OCI-LY7 (cell line): ENCODE measurements around the gene KLC1. TPM values are rescaled to one million over a fixed set of nuclear protein-coding genes. Genes with fewer than 3 reads are reported as not detected.

Experiments used
- BruUV-seq: library from RNA; stranded (reverse); fragments of 400-500 nt; replicated peaks from 2 replicates; lab custom pipeline; 2021; lab: Mats Ljungman, UMichigan
- CTCF ChIA-PET: fragments of 300-600 bp; sonication (Branson Sonifier 250); formaldehyde crosslinking; loops from one replicate; lab custom pipeline; 2022; ENCODE audit warnings: antibody characterized with exemption; ENCODE audit not compliant: unreplicated experiment; lab: Charles Lee
- POLR2A ChIA-PET: fragments of 300-600 bp; sonication (Branson Sonifier 250); formaldehyde crosslinking; loops from one replicate; lab custom pipeline; 2022; ENCODE audit warnings: antibody characterized with exemption; lab: Charles Lee
- DNase-seq: peaks from one replicate; pipeline ENCODE4 v3.0.0-alpha.2; 2015; ENCODE audit warnings: low spot score
- H2AFZ ChIP-seq: fragments of 200-600 bp; sonication (generic), shearing (Covaris generic); 2 replicates; pipeline ENCODE4 v1.6.1; 2014; ENCODE audit warnings: mild to moderate bottlenecking, antibody characterized with exemption, low read length, moderate library complexity
- H3K27ac ChIP-seq: fragments of 200-600 bp; sonication (generic); 2 replicates; pipeline ENCODE4 v1.5.1; 2014; ENCODE audit warnings: mixed run types, low read depth, mild to moderate bottlenecking, moderate library complexity, low read length, inconsistent platforms; ENCODE audit not compliant: poor library complexity, severe bottlenecking
- H3K36me3 ChIP-seq: fragments of 200-600 bp; sonication (generic); 2 replicates; pipeline ENCODE4 v1.6.1; 2014; ENCODE audit warnings: mild to moderate bottlenecking, antibody characterized with exemption, low read length, moderate library complexity, mixed read lengths; ENCODE audit not compliant: insufficient read depth
- H3K4me1 ChIP-seq: fragments of 200-600 bp; sonication (generic); 2 replicates; pipeline ENCODE4 v1.5.1; 2014; ENCODE audit warnings: mild to moderate bottlenecking, low read length; ENCODE audit not compliant: insufficient read depth, poor library complexity, severe bottlenecking
- H3K4me2 ChIP-seq: fragments of 200-600 bp; sonication (generic); 2 replicates; pipeline ENCODE4 v1.6.1; 2014; ENCODE audit warnings: mild to moderate bottlenecking, low read length
- H3K4me3 ChIP-seq: fragments of 200-600 bp; sonication (generic); 2 replicates; pipeline ENCODE4 v1.5.1; 2014; ENCODE audit warnings: mild to moderate bottlenecking, low read depth, low read length; ENCODE audit not compliant: poor library complexity, severe bottlenecking
- H3K79me2 ChIP-seq: fragments of 200-600 bp; sonication (generic); 2 replicates; pipeline ENCODE4 v1.6.1; 2016; ENCODE audit warnings: low read depth, mild to moderate bottlenecking, low read length, moderate library complexity, mixed read lengths; ENCODE audit not compliant: insufficient read depth
- H3K9me2 ChIP-seq: fragments of 200-600 bp; sonication (generic); 2 replicates; pipeline ENCODE4 v1.6.1; 2016; ENCODE audit warnings: mild to moderate bottlenecking, low read length, mixed read lengths; ENCODE audit not compliant: insufficient read depth
- H3K9me3 ChIP-seq: fragments of 200-600 bp; sonication (generic); 2 replicates; pipeline ENCODE4 v1.6.1; 2014; ENCODE audit warnings: mild to moderate bottlenecking, mixed run types, low read length, mixed read lengths
- H4K20me1 ChIP-seq: fragments of 200-600 bp; sonication (generic); 2 replicates; pipeline ENCODE4 v1.6.1; 2014; ENCODE audit warnings: mild to moderate bottlenecking, antibody characterized with exemption, low read length, moderate library complexity, mixed read lengths; ENCODE audit not compliant: insufficient read depth
- CTCF ChIP-seq: fragments of 200-600 bp; sonication (generic); conservative IDR thresholded peaks from 2 replicates; pipeline ENCODE4 v1.5.1; 2014; ENCODE audit warnings: mild to moderate bottlenecking, antibody characterized with exemption, low read length, moderate library complexity, mixed read lengths
- EZH2phosphoT487 ChIP-seq: fragments of 200-600 bp; sonication (generic); IDR thresholded peaks from 2 replicates; pipeline ENCODE4 v1.6.1; 2018; ENCODE audit warnings: low read depth, borderline replicate concordance, mild to moderate bottlenecking, mixed run types, antibody characterized with exemption, low read length, moderate library complexity, mixed read lengths
- intact Hi-C: fragments of 100-400 bp; cut with micrococcal nuclease; formaldehyde crosslinking; loops from one replicate; pipeline ENCODE4 v1.10.0; 2022; ENCODE audit not compliant: unreplicated experiment
- total RNA-seq, 2 experiments: library from RNA; depleted of rRNA in 1 of 2; stranded (reverse); fragments of >200 nt in 1 of 2; shearing (Covaris generic) in 1 of 2; gene quantifications; 2 replicates each; pipeline ENCODE4 v1.2.3, GENCODE V29; 2014 to 2022

KLC1 gene
- total RNA-seq, 2 experiments from 2014 or later, result 147 to 157 TPM

GRCh38 chr14:103721334-103722120, 92.5 kb downstream of the KLC1 start:
- H3K9me2 ChIP-seq, result no peaks in the 10 kb centered on the region
- CTCF ChIA-PET, result no interaction called here
- no peak overlapping the region for H3K4me3 ChIP-seq
- intact Hi-C loops, result no loop called here
- no peak overlapping the region for H3K4me2 ChIP-seq
- no peaks in the 10 kb centered on the region for H3K9me3 ChIP-seq
- H4K20me1 ChIP-seq, result no peaks in the 10 kb centered on the region; the same call in 1 of the 2 replicates
- no peak for TF ChIP-seq CTCF
- no peak for TF ChIP-seq EZH2phosphoT487
- DNase-seq, result no peak
- H2AFZ ChIP-seq, result no peak overlapping the region
- H3K36me3 ChIP-seq, result no peaks in the 10 kb centered on the region
- peaks cover 27% of the 10 kb centered on the region for H3K4me1 ChIP-seq
- BruUV-seq, result no TSS peak
- H3K79me2 ChIP-seq, result peaks cover 7% of the 10 kb centered on the region; the same call in 1 of the 2 replicates
- POLR2A ChIA-PET, result interaction anchor here (0.5 to 0.6 kb wide), 2 partner anchors 113 to 147 kb away, joined by 4 to 7 read pairs; no protein-coding TSS in a partner anchor
- no peak overlapping the region for H3K27ac ChIP-seq

DNA sequence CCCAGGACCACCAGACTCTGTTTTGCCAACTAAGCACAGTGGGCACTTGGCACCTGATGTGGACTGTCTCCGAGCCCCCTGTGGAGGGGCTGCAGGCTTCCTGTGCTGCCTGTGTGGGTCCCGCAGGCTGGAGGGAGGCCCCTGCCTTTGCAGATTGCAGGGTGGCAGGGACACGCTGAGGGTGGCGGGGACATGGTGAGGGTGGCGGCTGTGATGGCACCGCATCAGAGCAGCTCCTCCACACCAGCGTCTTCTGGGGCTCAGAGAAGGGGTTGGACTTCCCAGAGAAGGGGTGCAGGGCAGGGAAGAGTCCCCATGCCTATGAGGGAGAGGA, 94.7 kb downstream of the KLC1 start:
- Histone ChIP-seq H3K79me2 (no peaks in the 10 kb centered on the region), H4K20me1 (no peaks in the 10 kb centered on the region), H3K9me2 (no peaks in the 10 kb centered on the region), H2AFZ (no peak overlapping the region), H3K9me3 (no peaks in the 10 kb centered on the region), H3K4me2 (no peak overlapping the region), H3K4me1 (peaks cover 14% of the 10 kb centered on the region), H3K27ac (no peak overlapping the region), H3K4me3 (no peak overlapping the region), H3K36me3 (peaks cover 2% of the 10 kb centered on the region; the same call in 1 of the 2 replicates)
- CTCF ChIA-PET, result no interaction called here
- TF ChIP-seq CTCF, result no peak
- TF ChIP-seq EZH2phosphoT487, result no peak
- POLR2A ChIA-PET, result interaction anchor here (0.5 kb wide), 1 partner anchor 100 kb away, joined by 3 read pairs; no protein-coding TSS in a partner anchor
- BruUV-seq, result no TSS peak
- DNase-seq, result no peak
- intact Hi-C loops, result no loop called here

GRCh38 chr14:103724116-103724515, 95.1 kb downstream of the KLC1 start:
- Histone ChIP-seq H3K4me1 (peaks cover 10% of the 10 kb centered on the region), H3K4me3 (no peak overlapping the region), H3K9me2 (no peaks in the 10 kb centered on the region), H3K27ac (no peak overlapping the region), H3K79me2 (no peaks in the 10 kb centered on the region), H4K20me1 (no peaks in the 10 kb centered on the region), H3K4me2 (no peak overlapping the region), H3K9me3 (no peaks in the 10 kb centered on the region), H3K36me3 (peaks cover 6% of the 10 kb centered on the region; the same call in 1 of the 2 replicates), H2AFZ (no peak overlapping the region)
- no TSS peak for BruUV-seq
- intact Hi-C loops, result no loop called here
- no peak for DNase-seq
- TF ChIP-seq CTCF (no peak), EZH2phosphoT487 (no peak)
- ChIA-PET CTCF (no interaction called here), POLR2A (interaction anchor here (0.5 kb wide), 2 partner anchors 100 to 125 kb away, joined by 3 read pairs; no protein-coding TSS in a partner anchor)
